Dedifferentiated amniotic fluid mesenchymal stem cell (primary cell): Measurements from ENCODE around the gene CCNY.
"Not testable (repeated sequence)": the region's sequence is repeated elsewhere in the genome, so short reads cannot be mapped to it uniquely, and the experiment has no call there.

Experiments
- DNase-seq: peaks from one replicate; pipeline ENCODE4 v3.0.0-alpha.2; 2016; ENCODE audit errors: extremely low spot score

The CCNY gene

GRCh38 chr10:35354257-35354656 is 17.9 kb downstream of the CCNY start:
- DNase-seq = not testable (repeated sequence)

GRCh38 chr10:35355971-35356724 is 19.8 kb downstream of the CCNY start:
- no peak for DNase-seq

GRCh38 chr10:35356725-35357092 is 20.4 kb downstream of the CCNY start:
- no peak for DNase-seq

- no peak for DNase-seq
Measured at GRCh38 chr10:35359056-35359455, 22.7 kb downstream of the CCNY start.

GRCh38 chr10:35359873-35360272 is 23.6 kb downstream of the CCNY start:
- DNase-seq = no peak

- DNase-seq = no peak
Measured at GRCh38 chr10:35362701-35363350, 26.5 kb downstream of the CCNY start.

GRCh38 chr10:35363587-35363986 is 27.3 kb downstream of the CCNY start:
- no peak for DNase-seq

GRCh38 chr10:35364808-35365207 is 28.5 kb downstream of the CCNY start:
- no peak for DNase-seq

GRCh38 chr10:35365994-35366393 is 29.7 kb downstream of the CCNY start:
- DNase-seq = no peak

- DNase-seq = no peak
Measured at GRCh38 chr10:35367107-35367859, 31.0 kb downstream of the CCNY start.

GRCh38 chr10:35367982-35368381 is 31.7 kb downstream of the CCNY start:
- no peak for DNase-seq

GRCh38 chr10:35368485-35369048 is 32.3 kb downstream of the CCNY start:
- no peak for DNase-seq

GRCh38 chr10:35369049-35369611 is 32.8 kb downstream of the CCNY start:
- peak; percentile 19 for DNase-seq

- DNase-seq = no peak
Measured at GRCh38 chr10:35371731-35372130, 35.4 kb downstream of the CCNY start.

- no peak for DNase-seq
Measured at GRCh38 chr10:35372329-35372728, 36.0 kb downstream of the CCNY start.

- DNase-seq = no peak
Measured at GRCh38 chr10:35375091-35375765, 38.9 kb downstream of the CCNY start.

- no peak for DNase-seq
Measured at GRCh38 chr10:35377050-35377728, 40.9 kb downstream of the CCNY start.

- DNase-seq = no peak
Measured at GRCh38 chr10:35378541-35379210, 42.4 kb downstream of the CCNY start.

GRCh38 chr10:35379226-35380137 is 43.2 kb downstream of the CCNY start:
- no peak for DNase-seq
